Measurements from ENCODE around the gene LCE1C. TPM values are rescaled to one million over a fixed set of nuclear protein-coding genes. Genes with fewer than 3 reads are reported as not detected.

Gene LCE1C, protein sequence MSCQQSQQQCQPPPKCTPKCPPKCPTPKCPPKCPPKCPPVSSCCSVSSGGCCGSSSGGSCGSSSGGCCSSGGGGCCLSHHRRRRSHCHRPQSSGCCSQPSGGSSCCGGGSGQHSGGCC
- not detected for total RNA-seq

GRCh38 chr1:152806576-152806975 is at the start of gene LCE1C:
Gene LCE1C, minus strand, starts transcription at chr1:152806651. Its CDS starts 1,173 bp downstream, at chr1:152805478.

GRCh38 chr1:152842556-152842955 is 36.1 kb upstream of the LCE1C start, which contains the start of gene LCE6A:
Gene LCE6A, plus strand, starts transcription at chr1:152842856. Its CDS starts 665 bp downstream, at chr1:152843521.

GRCh38 chr1:152827173-152827572 is 20.7 kb upstream of the LCE1C start, which contains the start of gene LCE1A:
Gene LCE1A, plus strand, starts transcription at chr1:152827473. Its CDS starts 0 bp downstream, at chr1:152827473.

DNA sequence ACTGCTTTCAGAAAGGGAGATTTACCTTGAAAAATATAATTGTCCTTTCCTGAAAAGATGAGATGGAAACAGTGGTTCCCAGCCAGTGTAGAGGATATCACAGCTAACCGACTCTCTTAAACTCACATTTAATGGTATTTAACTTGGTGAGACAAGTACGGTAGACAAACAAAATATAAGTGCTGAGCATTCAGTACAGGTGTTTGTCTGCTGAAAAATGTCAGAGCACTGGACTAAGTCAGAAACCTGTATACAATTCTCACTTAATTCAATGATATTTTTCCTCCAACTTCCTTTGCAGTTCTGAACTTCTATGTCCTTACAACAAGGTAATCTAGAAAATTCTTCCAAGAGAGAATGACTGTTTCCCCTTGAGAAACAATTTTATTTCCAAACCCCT is 5.2 kb upstream of the LCE1C start, which contains the start of gene LCE1B:
LCE1B (plus strand) TSS at position 301 of the 400 bp plus-strand sequence. CDS start 476 bp downstream, outside the sequence.

DNA sequence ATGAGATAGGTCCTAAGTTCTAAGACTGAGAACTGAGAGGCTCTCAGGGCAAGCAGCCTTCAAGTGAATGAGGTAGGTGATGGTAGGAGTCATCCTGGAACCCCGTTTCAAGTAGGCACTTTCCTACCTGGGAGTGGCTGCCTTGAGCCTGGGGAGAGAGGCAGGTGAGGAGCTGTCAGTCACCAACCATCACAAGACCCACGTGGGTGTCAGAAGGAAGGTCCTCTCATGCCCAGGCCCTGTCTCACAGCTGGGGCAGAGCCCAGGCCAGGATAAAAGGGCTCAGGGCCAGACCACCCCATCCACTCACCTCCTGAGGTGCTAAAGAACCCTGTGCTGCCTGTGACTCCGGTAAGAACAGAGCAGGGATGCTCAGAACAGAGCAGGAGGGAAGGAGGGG is 10.0 kb downstream of the LCE1C start, which contains the start of gene LCE1D:
LCE1D (plus strand) TSS at position 301 of the 400 bp plus-strand sequence. CDS start 1,074 bp downstream, outside the sequence.

GRCh38 chr1:152786077-152786476 is 20.4 kb downstream of the LCE1C start, which contains the start of gene LCE1E:
Gene LCE1E, plus strand, starts transcription at chr1:152786257. Its CDS starts 1,043 bp downstream, at chr1:152787300.

DNA sequence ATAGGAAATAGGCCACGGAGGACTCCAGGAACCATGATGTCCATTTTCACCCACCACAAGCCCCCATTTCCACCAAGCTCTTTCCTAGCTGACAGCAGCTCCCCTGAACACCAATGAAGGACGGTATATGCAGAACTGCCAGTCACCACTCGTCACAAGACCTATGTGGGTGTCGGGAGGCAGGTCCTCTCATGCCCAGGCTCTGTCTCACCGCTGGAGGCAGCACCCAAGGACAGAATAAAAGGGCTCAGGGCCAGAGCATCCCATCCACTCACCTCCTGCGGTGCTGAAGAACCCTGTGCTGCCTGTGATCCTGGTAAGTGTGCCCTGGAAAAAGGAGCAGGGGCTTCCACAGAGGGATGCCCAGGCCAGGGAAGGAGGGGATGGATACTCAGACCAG is 31.6 kb downstream of the LCE1C start, which contains the start of gene LCE1F:
LCE1F (plus strand) TSS at position 266 of the 400 bp plus-strand sequence. CDS start 1,232 bp downstream, outside the sequence.

DNA sequence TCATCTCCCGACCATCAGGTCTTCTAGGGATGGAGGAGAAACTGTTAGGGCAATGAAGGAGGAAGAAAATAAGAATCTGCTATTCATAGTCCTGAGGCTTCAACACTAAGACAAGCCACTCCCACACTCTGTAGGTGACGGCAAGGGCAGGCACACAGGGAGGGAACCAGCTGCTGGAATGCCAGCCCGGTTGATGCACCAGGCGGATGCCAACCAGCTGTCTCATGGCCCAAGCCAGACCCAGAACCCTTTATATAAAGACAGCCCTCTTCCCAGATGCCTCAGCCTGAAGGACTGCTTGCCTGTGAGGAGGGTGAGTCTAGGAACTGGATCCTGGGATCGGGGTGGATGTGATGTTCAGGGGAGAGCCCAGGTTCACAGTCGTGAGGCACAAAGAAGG is 48.7 kb downstream of the LCE1C start, which contains the start of gene KPRP:
KPRP (plus strand) TSS at position 279 of the 400 bp plus-strand sequence. CDS start 1,564 bp downstream, outside the sequence.

Other genes starting within 250 kb of the LCE1C start
- gene LCE3E, start 239.9 kb downstream of the LCE1C start, total RNA-seq, result not detected
- not detected for gene LCE3D, start 226.1 kb downstream of the LCE1C start, total RNA-seq
- not detected for gene LCE3C, start 206.4 kb downstream of the LCE1C start, total RNA-seq
- not detected for gene LCE3B, start 192.8 kb downstream of the LCE1C start, total RNA-seq
- not detected for gene LCE3A, start 183.5 kb downstream of the LCE1C start, total RNA-seq
- not detected for gene LCE2D, start 143.3 kb downstream of the LCE1C start, total RNA-seq
- gene LCE2C, start 131.4 kb downstream of the LCE1C start, total RNA-seq, result not detected
- gene LCE2B, start 120.5 kb downstream of the LCE1C start, total RNA-seq, result not detected
- not detected for gene LCE2A, start 108.3 kb downstream of the LCE1C start, total RNA-seq
- gene LCE4A, start 98.5 kb downstream of the LCE1C start, total RNA-seq, result not detected
- gene KPRP, start 48.6 kb downstream of the LCE1C start, total RNA-seq, result not detected
- gene LCE1F, start 31.5 kb downstream of the LCE1C start, total RNA-seq, result not detected
- not detected for gene LCE1E, start 20.4 kb downstream of the LCE1C start, total RNA-seq
- not detected for gene LCE1D, start 9.9 kb downstream of the LCE1C start, total RNA-seq
- not detected for gene LCE1B, start 5.3 kb upstream of the LCE1C start, total RNA-seq
- not detected for gene LCE1A, start 20.8 kb upstream of the LCE1C start, total RNA-seq
- gene LCE6A, start 36.2 kb upstream of the LCE1C start, total RNA-seq, result not detected
- not detected for gene LCE7A, start 53.3 kb upstream of the LCE1C start, total RNA-seq
- not detected for gene SMCP, start 71.7 kb upstream of the LCE1C start, total RNA-seq
- gene IVL, start 101.9 kb upstream of the LCE1C start, total RNA-seq, result not detected
- not detected for gene SPRR5, start 140.6 kb upstream of the LCE1C start, total RNA-seq
- gene SPRR4, start 164.0 kb upstream of the LCE1C start, total RNA-seq, result not detected
- gene SPRR1A, start 177.4 kb upstream of the LCE1C start, total RNA-seq, result not detected
- not detected for gene SPRR3, start 195.1 kb upstream of the LCE1C start, total RNA-seq
- gene SPRR1B, start 224.6 kb upstream of the LCE1C start, total RNA-seq, result not detected
- not detected for gene SPRR2D, start 234.5 kb upstream of the LCE1C start, total RNA-seq

Measured in diencephalon (tissue), 1 donor.